ENCODE data around the gene ATP6V1B1.

Gene ATP6V1B1

DNA sequence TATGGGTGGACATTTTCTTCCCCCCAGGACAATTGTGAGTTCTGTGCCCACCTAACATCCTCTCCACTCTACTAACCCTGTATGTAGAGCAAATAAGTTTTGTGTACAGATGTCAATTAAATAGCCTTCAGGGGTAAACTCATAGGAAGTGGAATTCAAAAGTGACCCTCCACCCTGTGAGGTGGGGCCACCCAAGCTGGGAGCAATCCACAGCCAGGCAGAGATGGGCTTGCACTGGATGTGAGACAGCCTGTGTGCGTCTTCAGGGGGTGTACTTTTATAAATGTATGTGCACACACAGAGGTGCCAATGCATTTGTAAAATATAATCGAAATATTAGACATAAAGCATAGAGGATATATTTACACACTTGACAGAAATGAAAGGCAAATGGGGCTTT is 33.1 kb upstream of the ATP6V1B1 start:
- Histone ChIP-seq H3K9me3 (ENCODE audit: severe bottlenecking) (no peaks in the 10 kb centered on the region), H3K27me3 (ENCODE audit: insufficient read depth, low read depth, severe bottlenecking) (no peaks in the 10 kb centered on the region), H3K36me3 (peaks cover 10% of the 10 kb centered on the region; the same call in 1 of the 2 replicates), H3K27ac (no peak overlapping the region), H3K4me3 (ENCODE audit: low read depth, low read length) (no peak overlapping the region)
- no peak for DNase-seq
- TF ChIP-seq, protein P1, sequence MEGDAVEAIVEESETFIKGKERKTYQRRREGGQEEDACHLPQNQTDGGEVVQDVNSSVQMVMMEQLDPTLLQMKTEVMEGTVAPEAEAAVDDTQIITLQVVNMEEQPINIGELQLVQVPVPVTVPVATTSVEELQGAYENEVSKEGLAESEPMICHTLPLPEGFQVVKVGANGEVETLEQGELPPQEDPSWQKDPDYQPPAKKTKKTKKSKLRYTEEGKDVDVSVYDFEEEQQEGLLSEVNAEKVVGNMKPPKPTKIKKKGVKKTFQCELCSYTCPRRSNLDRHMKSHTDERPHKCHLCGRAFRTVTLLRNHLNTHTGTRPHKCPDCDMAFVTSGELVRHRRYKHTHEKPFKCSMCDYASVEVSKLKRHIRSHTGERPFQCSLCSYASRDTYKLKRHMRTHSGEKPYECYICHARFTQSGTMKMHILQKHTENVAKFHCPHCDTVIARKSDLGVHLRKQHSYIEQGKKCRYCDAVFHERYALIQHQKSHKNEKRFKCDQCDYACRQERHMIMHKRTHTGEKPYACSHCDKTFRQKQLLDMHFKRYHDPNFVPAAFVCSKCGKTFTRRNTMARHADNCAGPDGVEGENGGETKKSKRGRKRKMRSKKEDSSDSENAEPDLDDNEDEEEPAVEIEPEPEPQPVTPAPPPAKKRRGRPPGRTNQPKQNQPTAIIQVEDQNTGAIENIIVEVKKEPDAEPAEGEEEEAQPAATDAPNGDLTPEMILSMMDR (IDR thresholded peaks at IDR 0.05; ENCODE audit: low read depth, low read length) = no peak

DNA sequence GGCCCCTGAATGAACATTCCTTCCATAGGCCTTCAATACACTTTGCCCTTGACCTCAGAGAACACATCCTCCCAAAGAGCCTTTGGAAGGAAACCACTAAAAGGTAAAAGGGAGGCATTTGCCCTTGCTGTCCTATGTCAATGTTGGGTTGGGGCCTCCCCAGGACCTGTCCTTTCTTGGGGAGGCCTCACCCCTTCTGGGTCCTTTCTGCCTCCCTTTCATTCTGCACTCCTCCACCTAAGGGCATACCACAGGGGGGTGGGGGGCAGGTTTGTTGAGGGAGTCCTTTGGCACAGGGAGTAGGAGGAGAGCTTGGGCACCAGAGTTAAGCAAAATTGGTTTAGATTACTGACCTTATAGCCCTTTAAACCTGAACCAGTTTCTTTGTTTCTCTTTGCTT is 32.5 kb upstream of the ATP6V1B1 start:
- H3K27me3 ChIP-seq (ENCODE audit: insufficient read depth, low read depth, severe bottlenecking) = no peaks in the 10 kb centered on the region
- TF ChIP-seq, protein P1 (IDR thresholded peaks at IDR 0.05; ENCODE audit: low read depth, low read length) = no peak
- no peak overlapping the region for H3K4me3 ChIP-seq (ENCODE audit: low read depth, low read length)
- no peaks in the 10 kb centered on the region for H3K9me3 ChIP-seq (ENCODE audit: severe bottlenecking)
- no peak overlapping the region for H3K27ac ChIP-seq
- no peak for DNase-seq
- H3K36me3 ChIP-seq = peaks cover 10% of the 10 kb centered on the region; the same call in 1 of the 2 replicates

DNA sequence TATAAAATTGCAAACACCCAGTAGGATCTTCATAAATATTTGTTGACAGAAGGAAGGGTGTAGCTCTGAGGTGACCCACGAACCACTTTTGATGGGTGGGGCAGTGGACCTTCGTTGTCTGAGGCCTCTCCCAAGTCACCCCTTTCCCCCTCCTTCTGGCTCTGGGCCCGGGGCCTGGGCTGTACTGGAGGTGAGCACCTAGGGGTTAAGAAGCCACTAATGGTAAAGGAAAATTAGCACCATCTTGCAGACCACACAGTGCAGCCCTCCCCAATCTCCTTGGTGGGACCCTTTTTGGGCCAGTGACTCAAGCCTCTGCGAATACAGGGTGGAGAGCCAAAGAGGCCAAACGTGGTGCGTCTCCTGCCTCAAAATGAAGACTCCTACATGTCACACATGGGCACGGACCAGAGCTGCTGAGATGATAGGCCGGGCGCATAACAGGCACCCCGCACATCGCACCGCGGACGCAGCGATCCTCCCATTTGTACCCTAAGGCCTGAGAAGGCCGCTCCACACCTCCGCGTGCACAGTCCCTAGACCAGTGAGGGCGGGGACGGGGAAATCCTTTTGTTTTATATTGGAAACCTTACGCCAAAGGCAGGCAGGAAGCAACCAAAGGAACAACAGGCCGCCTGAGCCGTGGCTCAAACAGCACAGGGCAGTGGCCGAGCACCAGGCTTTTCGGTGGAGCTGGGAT is 31.9 kb upstream of the ATP6V1B1 start:
- Histone ChIP-seq H3K9me3 (ENCODE audit: severe bottlenecking) (no peaks in the 10 kb centered on the region), H3K27me3 (ENCODE audit: insufficient read depth, low read depth, severe bottlenecking) (no peaks in the 10 kb centered on the region), H3K27ac (no peak overlapping the region), H3K4me3 (ENCODE audit: low read depth, low read length) (no peak overlapping the region), H3K36me3 (peaks cover 10% of the 10 kb centered on the region; the same call in 1 of the 2 replicates)
- DNase-seq = no peak
- TF ChIP-seq, protein P1 (IDR thresholded peaks at IDR 0.05; ENCODE audit: low read depth, low read length) = no peak

DNA sequence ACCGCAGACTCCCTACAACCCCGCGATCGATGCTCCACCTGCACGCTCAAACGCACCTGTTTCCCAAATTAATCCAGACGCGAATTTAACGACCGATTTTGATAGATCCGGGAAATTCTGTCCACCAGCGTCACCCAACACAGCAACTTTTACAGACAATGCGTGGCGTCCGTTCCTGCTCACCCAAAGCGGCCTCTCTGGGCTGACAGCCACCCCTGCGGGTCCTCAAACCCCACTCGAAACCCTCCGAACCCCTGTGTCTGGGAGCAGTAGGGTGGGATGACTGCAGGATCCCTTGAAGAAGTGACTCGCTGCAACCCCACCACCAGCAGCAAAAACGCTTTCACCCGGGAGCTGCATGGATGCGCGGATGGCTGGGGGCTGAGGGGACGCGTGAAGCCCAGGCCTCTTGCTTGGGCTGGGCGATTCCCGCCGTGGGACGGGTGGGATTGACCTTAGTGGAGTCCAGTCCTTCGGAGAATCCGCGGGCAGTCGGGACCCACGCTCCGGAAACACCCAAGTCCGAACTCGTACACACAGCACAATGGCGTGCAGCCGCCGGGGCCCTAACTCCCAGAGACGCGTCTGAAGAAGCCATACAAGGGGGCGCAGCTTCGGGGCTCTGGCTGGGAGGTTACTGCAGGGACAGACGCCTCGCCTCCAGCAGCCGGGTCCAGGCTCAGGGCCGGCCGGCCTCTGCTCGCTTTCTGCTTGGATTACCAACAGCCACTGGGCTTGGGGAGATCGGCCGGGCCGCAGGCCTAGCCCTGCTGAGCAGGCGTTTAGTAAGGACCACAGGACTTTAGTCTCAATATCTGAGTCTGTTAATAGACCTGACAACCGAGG is 31.1 kb upstream of the ATP6V1B1 start:
- no peak overlapping the region for H3K27ac ChIP-seq
- H3K27me3 ChIP-seq (ENCODE audit: insufficient read depth, low read depth, severe bottlenecking) = no peaks in the 10 kb centered on the region
- TF ChIP-seq, protein P1 (IDR thresholded peaks at IDR 0.05; ENCODE audit: low read depth, low read length) = no peak
- H3K36me3 ChIP-seq = peaks cover 10% of the 10 kb centered on the region; the same call in 1 of the 2 replicates
- no peak for DNase-seq
- H3K4me3 ChIP-seq (ENCODE audit: low read depth, low read length) = no peak overlapping the region
- no peaks in the 10 kb centered on the region for H3K9me3 ChIP-seq (ENCODE audit: severe bottlenecking)

DNA sequence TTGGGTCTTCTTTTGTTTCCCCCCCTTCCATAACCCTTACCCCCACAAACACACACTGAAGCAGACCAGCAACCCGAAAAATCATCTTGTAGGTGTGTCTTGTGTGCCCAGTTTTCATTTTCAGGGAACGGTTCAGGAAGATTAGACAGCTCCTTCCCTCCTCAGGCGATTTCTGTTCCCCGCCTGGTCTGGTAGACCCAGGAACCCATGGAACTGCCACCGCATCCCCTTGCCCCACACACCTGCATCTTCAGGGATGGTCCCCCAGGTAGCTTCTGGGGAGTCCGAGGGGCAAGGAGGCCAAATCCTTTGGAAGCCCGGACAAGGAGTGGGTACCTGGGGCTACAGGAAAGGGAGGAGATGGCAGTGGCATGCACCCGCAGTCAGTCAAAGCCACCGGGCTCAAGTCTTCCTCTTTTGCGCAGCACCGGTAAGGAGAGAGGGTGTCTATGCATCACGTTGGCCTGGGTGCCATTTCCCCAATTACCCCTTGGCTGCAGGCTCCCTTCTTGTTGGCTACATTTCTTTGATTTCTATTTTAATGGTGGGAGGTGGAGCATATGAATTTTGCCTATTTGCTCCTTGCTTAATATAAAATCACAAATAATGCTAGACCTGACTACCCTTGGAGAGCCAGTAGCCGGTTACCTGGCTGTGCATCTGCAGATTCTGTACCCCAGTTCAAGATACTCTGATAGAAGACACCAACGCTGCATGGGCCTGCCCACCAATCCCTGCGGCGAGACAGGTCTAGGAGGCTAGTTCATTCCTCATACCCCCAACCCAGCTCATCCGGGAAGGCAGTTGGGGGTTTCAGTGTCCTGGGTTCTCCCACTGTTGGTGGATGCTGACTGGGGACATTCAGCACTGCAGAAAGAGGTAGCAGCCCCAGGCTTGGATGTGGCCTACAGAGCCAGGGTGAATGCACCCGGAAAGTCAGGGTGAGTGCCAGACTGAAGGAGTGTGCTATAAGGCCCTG is 30.0 kb upstream of the ATP6V1B1 start:
- Histone ChIP-seq H3K27ac (no peak overlapping the region), H3K36me3 (peaks cover 9% of the 10 kb centered on the region; the same call in 1 of the 2 replicates), H3K27me3 (ENCODE audit: insufficient read depth, low read depth, severe bottlenecking) (no peaks in the 10 kb centered on the region), H3K4me3 (ENCODE audit: low read depth, low read length) (no peak overlapping the region), H3K9me3 (ENCODE audit: severe bottlenecking) (no peaks in the 10 kb centered on the region)
- no peak for DNase-seq
- TF ChIP-seq, protein P1 (IDR thresholded peaks at IDR 0.05; ENCODE audit: low read depth, low read length) = no peak
